Measurements from ENCODE around the gene JKAMP.

JKAMP gene

GRCh38 chr14:59481871-59482540 lies 2.3 kb upstream of the JKAMP start:
- no peak for DNase-seq (ENCODE audit: low read depth)

DNA sequence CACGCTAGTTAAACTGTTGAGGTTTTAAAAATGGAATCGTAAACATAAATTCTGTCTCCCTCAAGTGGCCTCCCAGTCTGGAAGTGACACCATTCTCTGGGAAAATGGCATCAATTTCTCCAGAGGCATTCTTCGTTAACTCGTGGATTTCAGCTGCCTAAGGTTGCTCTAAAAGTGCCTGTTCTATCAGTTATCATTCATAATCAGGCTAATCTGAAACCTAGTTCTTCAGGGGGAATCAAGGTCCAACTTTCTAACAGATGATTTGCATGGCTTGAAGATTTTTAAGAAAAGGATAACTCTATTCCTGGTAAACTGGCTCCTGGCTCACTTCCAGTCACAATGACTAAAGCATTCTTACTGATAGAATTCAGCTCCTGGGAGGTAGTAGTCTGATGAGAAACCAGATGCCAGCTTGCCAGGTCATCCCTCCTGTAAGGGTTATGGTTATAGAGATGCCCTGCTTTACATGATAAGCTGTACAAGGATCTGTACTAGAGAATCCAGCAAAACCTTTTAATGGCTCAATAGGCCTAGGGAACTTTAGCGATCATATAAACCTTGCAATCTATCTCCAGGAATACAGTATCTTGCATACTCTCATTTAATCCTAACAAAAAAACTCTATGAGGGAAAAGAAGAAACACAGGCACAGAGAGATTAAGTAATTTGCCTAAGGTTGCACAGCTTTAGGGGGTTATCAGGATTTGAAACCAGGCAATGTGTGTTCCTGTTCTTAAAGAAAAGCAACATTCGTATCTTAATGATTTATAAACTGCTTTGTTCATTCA lies 1.6 kb upstream of the JKAMP start:
- no peak for DNase-seq (ENCODE audit: low read depth)

DNA sequence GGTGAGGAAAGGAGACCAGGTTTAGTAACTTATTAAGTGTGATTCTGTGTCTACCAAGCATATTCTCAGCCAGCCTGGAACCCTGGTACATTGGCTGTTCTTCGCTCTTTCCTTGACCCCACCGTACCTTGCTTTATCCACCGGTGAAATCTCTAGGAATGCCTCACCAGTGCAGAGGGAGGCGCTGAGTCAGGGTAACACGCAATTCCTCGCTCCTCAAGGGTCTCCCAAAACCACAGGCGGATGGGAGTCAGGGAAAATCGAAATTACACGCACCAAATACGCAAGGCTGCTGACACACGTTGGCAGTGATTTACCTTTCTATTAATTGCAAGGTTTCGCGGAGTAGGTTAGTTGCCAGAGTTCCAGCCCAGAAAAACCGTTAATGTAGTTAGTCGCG lies 954 bp upstream of the JKAMP start:
- DNase-seq (ENCODE audit: low read depth), result no peak

- DNase-seq (ENCODE audit: low read depth), result no peak
Observed at GRCh38 chr14:59484639-59485175, 390 bp downstream of the JKAMP start.

DNA sequence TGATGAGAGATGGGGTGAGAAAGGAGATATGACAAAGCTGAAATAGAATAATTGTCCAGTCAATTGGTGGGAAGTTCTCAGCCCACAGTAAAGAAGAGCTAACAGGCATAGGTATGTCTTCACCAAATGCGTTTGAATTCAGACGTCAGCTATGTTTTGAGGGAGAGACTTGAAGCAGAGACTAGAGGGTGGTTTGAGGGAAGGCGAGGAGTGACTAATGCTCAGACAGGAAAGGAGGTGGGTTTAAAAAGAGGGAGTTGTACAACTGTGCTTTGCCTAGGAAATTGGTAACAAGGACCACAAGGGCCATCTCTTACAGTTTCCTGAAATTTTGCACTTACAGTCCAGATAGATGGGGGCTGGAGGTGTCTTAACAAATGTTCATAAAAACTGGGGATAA lies 6.4 kb downstream of the JKAMP start:
- no peak for DNase-seq (ENCODE audit: low read depth)

DNA sequence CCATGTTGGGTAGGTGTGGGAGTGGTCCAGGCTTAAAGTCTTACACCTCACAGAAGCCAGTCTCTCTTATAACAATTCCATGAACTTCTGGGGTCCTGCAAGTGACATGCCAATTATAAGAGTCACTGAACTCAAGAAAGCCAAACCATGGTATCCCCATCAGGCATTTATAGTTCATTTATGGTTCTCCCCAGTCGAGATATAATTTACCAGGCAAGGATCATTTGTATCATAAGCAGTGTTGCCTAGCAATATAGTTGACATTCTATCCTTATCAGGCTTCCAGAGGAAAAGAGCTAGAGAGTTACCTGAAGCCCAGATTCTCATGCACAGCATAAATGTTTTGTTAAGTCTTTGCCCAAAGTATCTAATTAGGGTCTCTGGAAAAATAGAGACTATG lies 8.1 kb downstream of the JKAMP start:
- no peak for DNase-seq (ENCODE audit: low read depth)

- DNase-seq (ENCODE audit: low read depth), result no peak
Observed at GRCh38 chr14:59500732-59501131, 16.4 kb downstream of the JKAMP start.

DNA sequence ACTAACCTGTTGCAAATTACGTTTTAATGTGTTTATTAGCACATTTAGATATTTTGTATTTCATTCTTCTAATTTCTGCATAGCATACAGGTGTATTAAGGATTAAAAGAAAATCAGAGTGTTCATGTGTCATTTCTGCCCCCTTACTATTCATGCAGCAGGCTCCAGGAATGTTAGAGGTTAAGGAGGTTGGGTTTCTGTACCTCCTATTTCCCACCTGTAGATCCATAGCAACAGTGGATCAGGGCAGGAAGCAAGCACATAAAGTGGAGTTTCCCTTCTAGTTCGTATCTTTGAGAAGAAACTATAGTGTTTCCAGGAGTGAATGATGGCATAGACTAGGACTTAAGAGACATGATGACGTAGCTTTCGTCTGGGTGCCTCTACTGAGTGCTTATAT lies 18.9 kb downstream of the JKAMP start:
- DNase-seq (ENCODE audit: low read depth), result no peak

GRCh38 chr14:59507063-59507751 lies 22.9 kb downstream of the JKAMP start:
- DNase-seq (ENCODE audit: low read depth), result peak; percentile 34

GRCh38 chr14:59507752-59508103 lies 23.4 kb downstream of the JKAMP start:
- DNase-seq (ENCODE audit: low read depth), result no peak

GRCh38 chr14:59509101-59509500 lies 24.8 kb downstream of the JKAMP start:
- DNase-seq (ENCODE audit: low read depth), result no peak

DNA sequence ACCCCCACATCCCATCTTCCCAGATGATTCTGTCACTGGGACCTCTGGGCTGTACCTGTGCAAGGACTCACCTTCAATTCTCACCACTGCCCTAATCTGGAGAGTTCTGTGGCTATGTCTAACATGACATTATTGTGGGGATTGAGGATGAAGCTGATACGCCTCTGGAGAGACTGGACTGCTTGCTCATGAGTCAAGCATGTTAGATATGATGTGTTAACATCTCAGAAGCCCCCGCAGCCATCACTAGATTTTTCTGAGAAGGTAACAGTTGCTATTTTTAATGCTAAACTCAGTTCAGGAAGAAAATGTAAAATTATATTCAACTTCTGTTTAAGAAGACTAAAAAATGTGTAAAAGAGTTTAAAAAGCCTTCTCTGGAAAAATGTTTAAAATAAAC lies 25.7 kb downstream of the JKAMP start:
- no peak for DNase-seq (ENCODE audit: low read depth)

DNA sequence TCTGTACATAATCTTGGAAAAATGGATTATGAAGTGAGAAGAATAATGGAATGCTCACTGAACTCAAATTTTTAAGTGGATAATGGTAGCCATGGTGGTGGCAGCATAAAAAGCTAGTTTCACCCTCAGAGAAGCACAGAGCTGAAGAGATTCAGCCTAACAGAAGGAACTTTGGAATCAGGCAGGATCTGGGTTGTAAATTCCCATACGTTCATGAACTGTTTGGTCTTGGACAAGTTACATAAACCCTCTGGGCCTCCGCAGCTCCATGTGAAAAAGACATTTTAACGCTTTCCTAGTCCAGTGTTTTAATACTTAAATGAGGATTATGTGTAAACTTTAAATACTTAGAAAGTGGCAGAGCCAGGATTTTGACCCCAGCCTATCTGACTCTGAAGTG lies 26.6 kb downstream of the JKAMP start:
- no peak for DNase-seq (ENCODE audit: low read depth)

- peak; percentile 3 for DNase-seq (ENCODE audit: low read depth)
Observed at GRCh38 chr14:59511916-59512575, 27.7 kb downstream of the JKAMP start.

DNA sequence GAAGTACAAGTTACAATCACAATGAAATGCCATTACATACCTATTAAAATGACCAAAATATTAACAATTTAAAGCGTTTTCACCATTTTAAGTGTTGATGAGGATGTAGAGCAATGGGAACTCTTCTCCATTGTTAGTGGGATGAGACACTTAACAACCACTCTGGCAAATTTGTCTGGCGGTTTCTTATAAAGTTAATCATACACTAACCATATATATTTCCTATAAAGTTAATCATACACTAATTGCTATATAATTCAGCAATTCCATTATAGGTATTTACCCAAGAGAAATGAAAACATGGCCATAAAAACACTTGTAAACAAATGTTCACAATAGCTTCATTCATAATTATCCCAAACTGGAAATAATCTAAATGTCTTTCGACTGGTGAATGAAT lies 35.9 kb downstream of the JKAMP start:
- DNase-seq (ENCODE audit: low read depth), result no peak

GRCh38 chr14:59529189-59529588 lies 44.9 kb downstream of the JKAMP start:
- DNase-seq (ENCODE audit: low read depth), result no peak

- DNase-seq (ENCODE audit: low read depth), result no peak
Observed at GRCh38 chr14:59530349-59530748, 46.0 kb downstream of the JKAMP start.

DNA sequence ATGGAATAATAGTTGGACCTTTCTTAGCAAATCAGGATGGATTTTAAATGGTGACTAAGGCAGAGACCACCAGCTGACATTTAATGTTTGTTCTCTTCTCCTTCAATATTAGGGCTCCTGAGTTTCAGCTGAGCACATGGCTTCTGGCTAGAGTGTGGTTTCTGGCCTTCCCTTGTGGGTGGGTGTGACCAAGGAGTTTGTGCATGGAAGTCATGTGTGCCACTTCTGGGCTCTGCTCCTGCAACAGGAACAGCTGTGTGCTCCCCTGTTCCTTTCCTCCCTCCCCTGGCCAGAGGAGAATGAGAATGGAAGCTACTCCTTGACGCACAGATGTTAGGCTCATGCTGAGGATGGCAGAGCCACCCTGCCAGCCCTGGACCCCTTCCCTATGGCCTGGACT lies 48.1 kb downstream of the JKAMP start:
- DNase-seq (ENCODE audit: low read depth), result no peak

- DNase-seq (ENCODE audit: low read depth), result no peak
Observed at GRCh38 chr14:59534361-59534987, 50.2 kb downstream of the JKAMP start.

DNA sequence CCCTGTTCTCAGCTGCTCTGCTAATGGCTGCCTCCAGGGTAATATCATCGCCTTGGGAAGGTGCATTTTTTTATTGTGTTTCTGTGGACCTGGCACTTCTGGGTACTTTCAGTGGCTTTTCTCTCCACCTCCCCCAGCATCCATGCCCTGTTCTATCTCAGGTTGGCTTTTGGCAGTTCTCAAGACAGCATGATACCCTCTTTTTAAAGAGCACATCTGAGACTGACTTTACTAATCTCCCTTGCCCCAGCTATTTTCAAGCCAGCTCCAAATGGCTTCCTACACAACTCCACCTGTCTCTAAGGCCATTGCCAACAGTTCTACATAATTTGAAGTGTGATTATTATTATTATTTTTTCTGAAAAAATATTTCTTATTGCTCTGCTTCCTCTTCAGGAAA lies 53.2 kb downstream of the JKAMP start:
- no peak for DNase-seq (ENCODE audit: low read depth)

DNA sequence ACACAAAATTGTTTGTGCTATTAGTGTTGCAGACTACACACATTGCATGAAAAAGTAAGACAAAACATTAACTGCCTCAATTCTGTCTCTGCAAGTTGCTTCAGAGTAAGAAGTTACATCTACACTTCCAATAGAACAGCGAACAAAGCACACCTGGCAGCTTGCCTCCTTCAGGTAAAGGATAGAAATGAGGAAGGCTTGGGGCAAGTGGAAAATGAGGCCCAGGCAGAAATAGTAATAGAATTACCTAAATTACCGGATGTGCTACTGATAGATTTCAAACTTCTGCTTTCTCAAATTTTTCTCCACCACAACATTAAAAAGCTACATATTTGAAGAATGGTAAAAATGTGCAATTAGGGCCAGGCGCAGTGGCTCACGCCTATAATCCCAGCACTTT lies 54.6 kb downstream of the JKAMP start:
- no peak for DNase-seq (ENCODE audit: low read depth)

GRCh38 chr14:59540852-59541251 lies 56.5 kb downstream of the JKAMP start:
- DNase-seq (ENCODE audit: low read depth), result no peak
